GM13977 (cell line): ENCODE measurements around the gene RASA4B.
"Not testable (repeated sequence)": the region's sequence is repeated elsewhere in the genome, so short reads cannot be mapped to it uniquely, and the experiment has no call there.

Experiments used
- DNase-seq: peaks from one replicate; pipeline ENCODE4 v3.0.0; 2012; ENCODE audit warnings: low spot score
- CTCF ChIP-seq: IDR thresholded peaks from 2 replicates; pipeline ENCODE4 v1.5.1; 2012; ENCODE audit warnings: mild to moderate bottlenecking, control low read depth; ENCODE audit not compliant: insufficient read depth; ENCODE audit errors: extremely low read depth, missing control alignments
- in situ Hi-C: fragments of 300-500 bp; cut with MboI; formaldehyde crosslinking; loops from one replicate; pipeline ENCODE4 v1.12.0; 2022; ENCODE audit warnings: low sequenced_read_pairs, low pct_unique_long_range_greater_than_20kb, mixed read lengths, inconsistent platforms; ENCODE audit not compliant: unreplicated experiment

Gene RASA4B

DNA sequence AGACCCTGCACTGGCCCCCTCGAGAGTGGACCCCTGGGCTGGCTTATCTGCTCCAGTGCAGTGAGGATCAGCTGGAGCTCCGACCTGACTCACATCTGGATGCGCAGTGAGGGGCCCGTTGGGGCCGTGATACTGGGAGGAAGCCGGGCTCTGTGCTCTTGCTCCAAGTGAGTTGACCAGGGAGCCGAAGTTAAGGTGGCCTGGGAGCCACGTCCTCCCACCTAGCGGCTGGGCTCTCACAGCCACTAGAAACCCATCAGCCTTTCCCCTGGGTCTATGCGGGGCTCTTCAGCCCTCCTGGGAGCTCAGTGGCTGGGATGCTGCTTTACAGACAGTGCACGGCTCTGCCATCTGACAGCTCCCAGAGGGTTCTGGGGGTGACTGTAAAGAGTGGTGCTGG, 62.0 kb downstream of the RASA4B start:
- in situ Hi-C loops = no loop called here
- no peak for TF ChIP-seq CTCF
- peak; percentile 23 for DNase-seq

DNA sequence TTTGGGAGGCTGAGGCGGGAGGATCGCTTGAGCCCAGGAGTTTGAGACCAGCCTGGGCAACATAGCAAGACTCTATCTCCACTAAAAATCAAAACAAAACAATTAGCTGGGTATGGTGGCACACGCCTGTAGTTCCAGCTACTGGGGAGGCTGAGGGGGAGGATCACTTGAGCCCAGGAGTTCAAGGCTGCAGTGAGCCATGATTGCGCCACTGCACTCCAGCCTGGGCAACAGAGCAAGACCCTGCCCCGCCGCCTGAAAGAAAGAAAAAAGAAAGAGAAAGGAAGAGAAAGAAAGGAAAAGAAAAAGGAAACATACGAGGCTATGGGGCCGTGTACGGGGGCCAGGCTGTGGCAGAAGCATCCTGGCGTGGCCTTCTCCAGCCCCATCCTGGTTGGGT, 62.6 kb downstream of the RASA4B start:
- in situ Hi-C loops = not testable (repeated sequence)

DNA sequence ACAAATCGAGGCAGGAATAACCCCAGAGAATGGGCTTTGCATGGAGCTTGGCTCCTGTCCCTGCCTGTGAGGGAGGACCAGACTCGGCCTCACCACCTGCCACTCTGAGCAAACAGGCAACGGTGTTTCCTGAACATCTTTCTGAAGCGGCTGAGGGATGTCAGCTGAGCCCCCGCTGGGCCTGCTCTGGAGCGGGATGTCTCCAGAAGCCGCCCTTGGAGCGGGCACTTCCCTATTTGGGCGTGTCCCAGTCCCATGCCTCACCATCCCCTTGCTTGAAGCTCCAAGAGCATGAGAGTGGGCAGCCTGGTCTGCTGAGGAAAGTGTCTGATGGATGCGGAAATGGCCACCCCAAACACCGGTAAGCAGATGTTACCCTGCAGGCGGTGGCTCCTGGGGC, 63.1 kb downstream of the RASA4B start:
- DNase-seq = peak; percentile 19
- in situ Hi-C loops = no loop called here
- no peak for TF ChIP-seq CTCF

More for the DNA sequence above, 62.6 kb downstream of the RASA4B start:
- DNase-seq = not testable (repeated sequence)

- in situ Hi-C loops = no loop called here
These were observed 64.3 kb downstream of the RASA4B start for GRCh38 chr7:102453319-102453718.

GRCh38 chr7:102452451-102452850, 65.1 kb downstream of the RASA4B start:
- in situ Hi-C loops = no loop called here
- TF ChIP-seq CTCF = no peak
- DNase-seq = no peak

More at GRCh38 chr7:102453319-102453718, 64.3 kb downstream of the RASA4B start:
- no peak for TF ChIP-seq CTCF
- no peak for DNase-seq

DNA sequence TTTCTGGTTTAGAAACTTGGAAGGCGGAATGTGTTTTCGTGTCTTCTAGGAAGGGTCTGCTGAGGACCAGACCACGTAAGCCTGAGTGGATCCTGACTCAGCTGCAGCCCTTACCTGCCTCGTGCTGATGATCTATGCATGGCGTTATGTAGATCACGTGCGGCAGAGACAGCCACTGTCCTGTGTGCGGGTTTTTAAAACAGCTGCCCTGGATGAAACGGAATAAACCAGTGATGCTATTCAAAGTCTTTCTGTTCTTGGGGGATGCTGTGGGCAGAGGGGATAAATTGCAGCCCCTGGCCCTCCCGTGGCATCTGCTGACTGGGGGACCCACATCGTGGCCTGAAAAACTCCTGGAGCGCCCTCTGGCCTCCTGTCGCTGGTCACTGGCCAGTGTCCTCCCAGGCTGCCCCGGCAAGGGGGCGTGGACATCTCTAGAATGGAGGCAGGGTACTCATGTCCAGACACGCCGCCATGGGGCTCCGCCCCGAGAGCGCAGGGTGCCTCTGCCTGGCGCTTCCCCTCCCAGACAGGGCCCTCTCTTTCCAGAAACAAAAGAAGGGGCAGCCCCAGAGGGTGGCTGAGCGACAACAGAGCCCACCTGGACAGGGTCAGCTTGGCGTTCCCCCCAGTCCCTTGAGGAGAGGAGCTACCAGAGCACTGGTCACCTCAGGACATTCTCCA, 66.1 kb downstream of the RASA4B start:
- peak; percentile 15 for DNase-seq
- no peak for TF ChIP-seq CTCF
- in situ Hi-C loops = no loop called here

DNA sequence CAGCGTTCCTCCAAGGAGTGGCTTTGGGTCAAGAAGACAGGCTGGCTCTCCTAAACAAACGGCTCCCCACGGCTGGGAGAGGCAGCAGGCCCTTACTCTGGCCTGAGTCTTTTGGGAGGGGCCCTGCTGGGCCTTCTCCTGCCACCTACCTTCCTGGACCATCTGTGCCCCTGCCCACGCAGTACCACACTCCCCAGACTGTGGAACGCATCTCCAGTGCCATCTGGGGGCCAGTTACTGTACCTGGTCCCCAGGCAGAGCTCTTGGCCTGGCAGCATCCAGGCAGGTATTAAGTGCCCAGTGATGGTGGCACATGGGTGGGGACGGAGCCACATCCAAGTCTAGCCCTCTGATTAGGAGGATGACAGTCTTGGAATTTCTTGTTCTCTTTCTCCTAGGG, 67.3 kb downstream of the RASA4B start:
- peak; percentile 54 for TF ChIP-seq CTCF
- DNase-seq = peak; percentile 64
- in situ Hi-C loops = no loop called here
